Osteoblast (primary cell): Measurements from ENCODE around the gene CCBE1. TPM values are rescaled to one million over a fixed set of nuclear protein-coding genes. Genes with fewer than 3 reads are reported as not detected.

ENCODE experiments used
- DNase-seq: peaks from one replicate; pipeline ENCODE4 v3.0.0; 2011; ENCODE audit warnings: low spot score, mixed read lengths; ENCODE audit not compliant: insufficient read length; ENCODE audit errors: missing footprints
- H2AFZ ChIP-seq: 2 replicates; pipeline ENCODE4 v1.6.0; 2011; ENCODE audit warnings: mild to moderate bottlenecking, low read length
- H3K27ac ChIP-seq: 2 replicates; pipeline ENCODE4 v1.5.1; 2011; ENCODE audit warnings: mild to moderate bottlenecking, low read depth, low read length, moderate library complexity
- H3K27me3 ChIP-seq: 2 replicates; pipeline ENCODE4 v1.6.0; 2012; ENCODE audit warnings: mild to moderate bottlenecking, control low read depth, inconsistent platforms, low read length, moderate library complexity; ENCODE audit not compliant: insufficient read depth
- H3K36me3 ChIP-seq: 2 replicates; pipeline ENCODE4 v1.5.1; 2011; ENCODE audit warnings: mild to moderate bottlenecking, low read length, control low read depth, moderate library complexity; ENCODE audit not compliant: insufficient read depth
- H3K4me1 ChIP-seq: 2 replicates; pipeline ENCODE4 v1.5.1; 2011; ENCODE audit warnings: mild to moderate bottlenecking, low read length, control low read depth, moderate library complexity; ENCODE audit not compliant: insufficient read depth
- H3K4me2 ChIP-seq: 2 replicates; pipeline ENCODE4 v1.6.0; 2011; ENCODE audit warnings: mild to moderate bottlenecking, low read length; ENCODE audit not compliant: insufficient read depth
- H3K4me3 ChIP-seq: fragments of 200-600 bp; sonication (generic); 3 replicates; pipeline ENCODE4 v1.5.1; 2012; ENCODE audit warnings: mild to moderate bottlenecking, low read length, inconsistent platforms; ENCODE audit not compliant: insufficient read depth
- H3K79me2 ChIP-seq: 2 replicates; pipeline ENCODE4 v1.6.0; 2012; ENCODE audit warnings: mild to moderate bottlenecking, low read length, control low read depth, inconsistent platforms; ENCODE audit not compliant: insufficient read depth
- H3K9me3 ChIP-seq: 2 replicates; pipeline ENCODE4 v1.5.1; 2011; ENCODE audit warnings: low read depth, low read length, control low read depth
- H4K20me1 ChIP-seq: 2 replicates; pipeline ENCODE4 v1.6.0; 2012; ENCODE audit warnings: mild to moderate bottlenecking, low read length, control low read depth; ENCODE audit not compliant: insufficient read depth
- total RNA-seq: library from RNA; depleted of rRNA; stranded (reverse); fragments of >200 nt; gene quantifications from 2 replicates; pipeline ENCODE4 v1.2.3, GENCODE V29; 2012
- TF ChIP-seq, protein P1 (sequence below): IDR thresholded peaks from 2 replicates; pipeline ENCODE4 v1.5.1; 2011; ENCODE audit warnings: mild to moderate bottlenecking, low read depth, low read length, moderate library complexity; ENCODE audit errors: extremely low read depth

CCBE1 gene
- total RNA-seq, 1 donor, result 51.4 TPM

GRCh38 chr18:59547581-59548182 lies 149.5 kb downstream of the CCBE1 start:
- DNase-seq, result peak; percentile 91
- peaks cover 44% of the 10 kb centered on the region for H4K20me1 ChIP-seq
- no peaks in the 10 kb centered on the region for H3K27me3 ChIP-seq
- no peaks in the 10 kb centered on the region for H3K9me3 ChIP-seq
- H3K27ac ChIP-seq, result peak overlapping the region; percentile 74
- peaks cover 28% of the 10 kb centered on the region for H3K4me1 ChIP-seq
- TF ChIP-seq, protein P1, sequence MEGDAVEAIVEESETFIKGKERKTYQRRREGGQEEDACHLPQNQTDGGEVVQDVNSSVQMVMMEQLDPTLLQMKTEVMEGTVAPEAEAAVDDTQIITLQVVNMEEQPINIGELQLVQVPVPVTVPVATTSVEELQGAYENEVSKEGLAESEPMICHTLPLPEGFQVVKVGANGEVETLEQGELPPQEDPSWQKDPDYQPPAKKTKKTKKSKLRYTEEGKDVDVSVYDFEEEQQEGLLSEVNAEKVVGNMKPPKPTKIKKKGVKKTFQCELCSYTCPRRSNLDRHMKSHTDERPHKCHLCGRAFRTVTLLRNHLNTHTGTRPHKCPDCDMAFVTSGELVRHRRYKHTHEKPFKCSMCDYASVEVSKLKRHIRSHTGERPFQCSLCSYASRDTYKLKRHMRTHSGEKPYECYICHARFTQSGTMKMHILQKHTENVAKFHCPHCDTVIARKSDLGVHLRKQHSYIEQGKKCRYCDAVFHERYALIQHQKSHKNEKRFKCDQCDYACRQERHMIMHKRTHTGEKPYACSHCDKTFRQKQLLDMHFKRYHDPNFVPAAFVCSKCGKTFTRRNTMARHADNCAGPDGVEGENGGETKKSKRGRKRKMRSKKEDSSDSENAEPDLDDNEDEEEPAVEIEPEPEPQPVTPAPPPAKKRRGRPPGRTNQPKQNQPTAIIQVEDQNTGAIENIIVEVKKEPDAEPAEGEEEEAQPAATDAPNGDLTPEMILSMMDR, result peak; percentile 47
- H2AFZ ChIP-seq, result no peak overlapping the region
- peaks cover 83% of the 10 kb centered on the region for H3K79me2 ChIP-seq
- peak overlapping the region; percentile 48 for H3K4me3 ChIP-seq
- H3K36me3 ChIP-seq, result no peaks in the 10 kb centered on the region
- H3K4me2 ChIP-seq, result peak overlapping the region; percentile 59

GRCh38 chr18:59546188-59546587 lies 151.0 kb downstream of the CCBE1 start:
- Histone ChIP-seq H3K9me3 (no peaks in the 10 kb centered on the region), H3K4me2 (no peak overlapping the region), H3K4me3 (no peak overlapping the region), H4K20me1 (peaks cover 38% of the 10 kb centered on the region), H3K79me2 (peaks cover 83% of the 10 kb centered on the region), H3K27me3 (no peaks in the 10 kb centered on the region), H2AFZ (no peak overlapping the region), H3K27ac (no peak overlapping the region), H3K36me3 (no peaks in the 10 kb centered on the region), H3K4me1 (peaks cover 30% of the 10 kb centered on the region)
- peak; percentile 31 for DNase-seq
- TF ChIP-seq, protein P1, result no peak

DNA sequence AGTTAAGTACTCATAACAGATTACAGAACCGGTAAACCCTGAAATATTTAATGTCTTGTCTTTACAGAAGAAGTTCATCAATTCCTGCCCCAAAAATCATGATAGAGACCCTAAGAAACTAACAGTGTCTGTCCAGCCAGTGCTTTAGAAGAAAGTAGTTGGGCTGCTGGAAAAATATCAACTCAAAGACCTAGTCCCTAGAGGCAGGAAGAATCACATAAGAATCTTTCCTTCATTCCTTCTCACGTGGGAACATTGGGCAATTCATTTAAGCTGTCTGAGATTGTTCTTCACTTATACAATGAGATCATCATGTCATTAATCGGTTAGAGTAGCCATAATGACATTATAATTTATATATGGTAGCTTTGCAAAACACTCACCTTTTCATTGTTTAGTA lies 156.4 kb downstream of the CCBE1 start:
- Histone ChIP-seq H3K79me2 (peaks cover 79% of the 10 kb centered on the region), H3K27ac (peak overlapping the region; percentile 31), H3K4me2 (no peak overlapping the region), H2AFZ (no peak overlapping the region), H3K9me3 (no peaks in the 10 kb centered on the region), H3K36me3 (no peaks in the 10 kb centered on the region), H4K20me1 (peaks cover 14% of the 10 kb centered on the region), H3K27me3 (no peaks in the 10 kb centered on the region), H3K4me3 (no peak overlapping the region), H3K4me1 (peaks cover 21% of the 10 kb centered on the region)
- TF ChIP-seq, protein P1, result no peak
- peak; percentile 35 for DNase-seq

- Histone ChIP-seq H3K4me1 (peaks cover 20% of the 10 kb centered on the region), H2AFZ (no peak overlapping the region), H3K36me3 (no peaks in the 10 kb centered on the region), H3K27me3 (no peaks in the 10 kb centered on the region), H3K9me3 (no peaks in the 10 kb centered on the region), H4K20me1 (peaks cover 13% of the 10 kb centered on the region), H3K27ac (peak overlapping the region; percentile 31), H3K4me2 (no peak overlapping the region), H3K79me2 (peaks cover 79% of the 10 kb centered on the region), H3K4me3 (no peak overlapping the region)
- DNase-seq, result peak; percentile 31
- TF ChIP-seq, protein P1, result no peak
Observed at GRCh38 chr18:59540346-59540745, 156.9 kb downstream of the CCBE1 start.
